Endothelial cell of umbilical vein (primary cell): ENCODE data around the gene RAB4A.

Experiments
- CTCF ChIP-seq, 2 donors: IDR thresholded peaks; 1 replicate in 1 of 2; 2 replicates in 1 of 2; pipeline ENCODE4 v1.5.1; 2011; ENCODE audit warnings: low read length in 2 of 2, mild to moderate bottlenecking in 2 of 2, moderate library complexity in 2 of 2, control low read depth in 1 of 2, inconsistent platforms in 1 of 2, low read depth in 1 of 2; ENCODE audit not compliant: insufficient read depth in 1 of 2; ENCODE audit errors: extremely low read depth in 1 of 2
- EZH2 ChIP-seq: IDR thresholded peaks from 2 replicates; pipeline ENCODE4 v1.6.1; 2012; ENCODE audit warnings: borderline replicate concordance, low read depth, mild to moderate bottlenecking, moderate library complexity, low read length, inconsistent platforms; ENCODE audit not compliant: severe bottlenecking
- FOS ChIP-seq: IDR thresholded peaks from 2 replicates; pipeline ENCODE4 v1.6.1; 2011; ENCODE audit warnings: mild to moderate bottlenecking, low read length, moderate library complexity, borderline replicate concordance; ENCODE audit not compliant: insufficient read depth
- GATA2 ChIP-seq: IDR thresholded peaks from 2 replicates; pipeline ENCODE4 v1.7.0; 2011; ENCODE audit warnings: low read depth, mild to moderate bottlenecking, moderate library complexity, mixed read lengths, low read length; ENCODE audit not compliant: insufficient read length, insufficient read depth
- JUN ChIP-seq: IDR thresholded peaks from 2 replicates; pipeline ENCODE4 v1.6.1; 2011; ENCODE audit warnings: borderline replicate concordance, low read depth; ENCODE audit not compliant: insufficient read length, insufficient read depth
- MAX ChIP-seq: IDR thresholded peaks from 2 replicates; pipeline ENCODE4 v1.6.1; 2011; ENCODE audit not compliant: insufficient read depth, insufficient read length
- MYC ChIP-seq: IDR thresholded peaks from one replicate; pipeline ENCODE4 v1.6.1; 2011; ENCODE audit warnings: mild to moderate bottlenecking, low read depth, low read length
- POLR2A ChIP-seq: IDR thresholded peaks from 2 replicates; pipeline ENCODE4 v1.6.1; 2012; ENCODE audit warnings: low read depth, mild to moderate bottlenecking, control low read depth, low read length
- POLR2AphosphoS5 ChIP-seq: IDR thresholded peaks from 2 replicates; pipeline ENCODE4 v1.6.1; 2012; ENCODE audit warnings: low read depth, mild to moderate bottlenecking, control low read depth, low read length, moderate library complexity; ENCODE audit not compliant: insufficient read depth

- TF ChIP-seq GATA2 (no peak), MYC (no peak), POLR2AphosphoS5 (no peak), JUN (no peak), CTCF (IDR thresholded peaks at IDR 0.05; ENCODE audit: extremely low read depth in 1 of 2, insufficient read depth in 1 of 2, low read depth in 1 of 2, low read length in 2 of 2) (no peak), POLR2A (no peak), EZH2 (no peak), MAX (no peak), FOS (no peak)
These were observed 4.6 kb upstream of the RAB4A start for GRCh38 chr1:229266274-229266673.
